Peyer's patch (tissue), 4 donors: ENCODE measurements around the gene PSAPL1.

Experiments used
- CTCF ChIP-seq, 6 experiments: fragments of 450-650 bp in 4 of 6; fragments of 200-600 bp in 2 of 6; sonication (generic) in 1 of 6; IDR thresholded peaks; one replicate each; pipeline ENCODE4 v1.5.1; 2017 to 2019; ENCODE audit warnings: antibody characterized with exemption in 6 of 6, mild to moderate bottlenecking in 3 of 6, moderate library complexity in 1 of 6
- POLR2A ChIP-seq, 2 donors: fragments of 450-650 bp; IDR thresholded peaks; one replicate each; pipeline ENCODE4 v1.5.1; 2017; ENCODE audit warnings: antibody characterized with exemption in 2 of 2, mild to moderate bottlenecking in 2 of 2, moderate library complexity in 2 of 2

GRCh38 chr4:7436256-7436655, 1.5 kb upstream of the PSAPL1 start:
- TF ChIP-seq CTCF (IDR thresholded peaks at IDR 0.05): no peak
- no peak for TF ChIP-seq POLR2A (IDR thresholded peaks at IDR 0.05)
